ENCODE data around the gene SPATA2L.

SPATA2L gene

GRCh38 chr16:89655062-89655643, 46.4 kb downstream of the SPATA2L start:
- H3K9me3 Mint-ChIP-seq: no peaks in the 10 kb centered on the region
- no peaks in the 10 kb centered on the region for H3K27me3 Mint-ChIP-seq
- H3K27ac Mint-ChIP-seq: no peak overlapping the region
- peak overlapping the region; percentile 8 to 47 for H3K4me3 Mint-ChIP-seq
- ATAC-seq (replicated peaks) (no peak), DNase-seq (no peak)
- peaks cover 14 to 28% of the 10 kb centered on the region in 2 donors for H3K36me3 Mint-ChIP-seq
- H3K4me1 Mint-ChIP-seq: peaks cover 21 to 46% of the 10 kb centered on the region in 2 donors

GRCh38 chr16:89653656-89654295, 47.7 kb downstream of the SPATA2L start:
- Mint-ChIP-seq H3K27ac (no peak overlapping the region), H3K4me3 (peak overlapping the region in 1 of 2 donors; percentile 32), H3K4me1 (peaks cover 19 to 37% of the 10 kb centered on the region in 2 donors), H3K9me3 (no peaks in the 10 kb centered on the region), H3K36me3 (peaks cover 20 to 35% of the 10 kb centered on the region in 2 donors), H3K27me3 (no peaks in the 10 kb centered on the region)
- DNase-seq (no peak), ATAC-seq (replicated peaks) (no peak)

- no peaks in the 10 kb centered on the region for H3K27me3 Mint-ChIP-seq
- peaks cover 12 to 24% of the 10 kb centered on the region in 2 donors for H3K4me1 Mint-ChIP-seq
- ATAC-seq (replicated peaks) (no peak), DNase-seq (no peak)
- H3K4me3 Mint-ChIP-seq: no peak overlapping the region
- no peak overlapping the region for H3K27ac Mint-ChIP-seq
- no peaks in the 10 kb centered on the region for H3K9me3 Mint-ChIP-seq
- peaks cover 26 to 40% of the 10 kb centered on the region in 2 donors for H3K36me3 Mint-ChIP-seq
These were observed 49.9 kb downstream of the SPATA2L start for GRCh38 chr16:89651584-89651983.

GRCh38 chr16:89646906-89647305, 54.6 kb downstream of the SPATA2L start:
- H3K36me3 Mint-ChIP-seq: peaks cover 36 to 49% of the 10 kb centered on the region in 2 donors
- no peak for DNase-seq
- no peak for ATAC-seq (replicated peaks)
- H3K9me3 Mint-ChIP-seq: no peaks in the 10 kb centered on the region
- no peak overlapping the region for H3K4me3 Mint-ChIP-seq
- H3K27ac Mint-ChIP-seq: no peak overlapping the region
- no peaks in the 10 kb centered on the region for H3K27me3 Mint-ChIP-seq
- peaks cover 0 to 1% of the 10 kb centered on the region in 2 donors for H3K4me1 Mint-ChIP-seq

Measured in stimulated activated naive B cell treated with anti-CD40 and anti-IgM and Interleukin-4, amounts not matched to agents 10 μg/mL and 1 μg/mL and 100 μg/mL, for 72 hours (primary cell).